Colonic mucosa (tissue), 4 donors: ENCODE results near the gene PREX1. TPM values are rescaled to one million over a fixed set of nuclear protein-coding genes. Genes with fewer than 3 reads are reported as not detected.

Source experiments
- DNase-seq: peaks from one replicate; pipeline ENCODE4 v3.0.0-alpha.2; 2020
- H3K27ac ChIP-seq: fragments of 200-600 bp; one replicate; pipeline ENCODE4 v1.8.0; 2021
- H3K27me3 ChIP-seq: fragments of 200-600 bp; one replicate; pipeline ENCODE4 v1.8.0; 2021
- H3K36me3 ChIP-seq: fragments of 200-600 bp; one replicate; pipeline ENCODE4 v1.8.0; 2021
- H3K4me1 ChIP-seq: fragments of 200-600 bp; one replicate; pipeline ENCODE4 v1.8.0; 2021; ENCODE audit warnings: mild to moderate bottlenecking
- H3K4me3 ChIP-seq: fragments of 200-600 bp; one replicate; pipeline ENCODE4 v1.8.0; 2021
- H3K9ac ChIP-seq, 2 donors: one replicate each; pipeline ENCODE4 v1.7.0; 2013; ENCODE audit warnings: control low read depth in 2 of 2, low read depth in 2 of 2, low read length in 2 of 2
- H3K9me3 ChIP-seq: fragments of 200-600 bp; one replicate; pipeline ENCODE4 v1.8.0; 2021
- intact Hi-C: fragments of 100-400 bp; cut with DNase I; formaldehyde crosslinking; loops from one replicate; pipeline ENCODE4 v1.14.1; 2022
- total RNA-seq, 2 donors: library from RNA; stranded (reverse); fragmentation: NEBNext Ultra II Directional in 1 of 2; extraction: Animal tissue kit (Norgen Biotek cat#: 25700) in 1 of 2; gene quantifications; one replicate each; pipeline ENCODE4 v1.2.1, GENCODE V29; 2021
- TF ChIP-seq, protein P1 (sequence below): fragments of 200-600 bp; IDR thresholded peaks from one replicate; pipeline ENCODE4 v1.8.0; 2022; ENCODE audit warnings: antibody characterized with exemption, mild to moderate bottlenecking
- donor health status: healthy.
- donor health status: DM: no; HTN: no; CAD: no.
- donor health status: DM: no; HTN: no; CAD: no.

PREX1 gene
- total RNA-seq, 2 donors from 2014 or later = 7.2 to 24.6 TPM

- peak; percentile 26 for DNase-seq
- Histone ChIP-seq H3K9me3 (no peaks in the 10 kb centered on the region), H3K27ac (no peak overlapping the region), H3K4me3 (no peak overlapping the region), H3K27me3 (no peaks in the 10 kb centered on the region), H3K36me3 (no peaks in the 10 kb centered on the region), H3K4me1 (no peaks in the 10 kb centered on the region), H3K9ac (no peak overlapping the region)
- intact Hi-C loops = no loop called here
- TF ChIP-seq, protein P1, sequence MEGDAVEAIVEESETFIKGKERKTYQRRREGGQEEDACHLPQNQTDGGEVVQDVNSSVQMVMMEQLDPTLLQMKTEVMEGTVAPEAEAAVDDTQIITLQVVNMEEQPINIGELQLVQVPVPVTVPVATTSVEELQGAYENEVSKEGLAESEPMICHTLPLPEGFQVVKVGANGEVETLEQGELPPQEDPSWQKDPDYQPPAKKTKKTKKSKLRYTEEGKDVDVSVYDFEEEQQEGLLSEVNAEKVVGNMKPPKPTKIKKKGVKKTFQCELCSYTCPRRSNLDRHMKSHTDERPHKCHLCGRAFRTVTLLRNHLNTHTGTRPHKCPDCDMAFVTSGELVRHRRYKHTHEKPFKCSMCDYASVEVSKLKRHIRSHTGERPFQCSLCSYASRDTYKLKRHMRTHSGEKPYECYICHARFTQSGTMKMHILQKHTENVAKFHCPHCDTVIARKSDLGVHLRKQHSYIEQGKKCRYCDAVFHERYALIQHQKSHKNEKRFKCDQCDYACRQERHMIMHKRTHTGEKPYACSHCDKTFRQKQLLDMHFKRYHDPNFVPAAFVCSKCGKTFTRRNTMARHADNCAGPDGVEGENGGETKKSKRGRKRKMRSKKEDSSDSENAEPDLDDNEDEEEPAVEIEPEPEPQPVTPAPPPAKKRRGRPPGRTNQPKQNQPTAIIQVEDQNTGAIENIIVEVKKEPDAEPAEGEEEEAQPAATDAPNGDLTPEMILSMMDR = no peak
Measured at GRCh38 chr20:48648482-48649051, 179.2 kb downstream of the PREX1 start.

DNA sequence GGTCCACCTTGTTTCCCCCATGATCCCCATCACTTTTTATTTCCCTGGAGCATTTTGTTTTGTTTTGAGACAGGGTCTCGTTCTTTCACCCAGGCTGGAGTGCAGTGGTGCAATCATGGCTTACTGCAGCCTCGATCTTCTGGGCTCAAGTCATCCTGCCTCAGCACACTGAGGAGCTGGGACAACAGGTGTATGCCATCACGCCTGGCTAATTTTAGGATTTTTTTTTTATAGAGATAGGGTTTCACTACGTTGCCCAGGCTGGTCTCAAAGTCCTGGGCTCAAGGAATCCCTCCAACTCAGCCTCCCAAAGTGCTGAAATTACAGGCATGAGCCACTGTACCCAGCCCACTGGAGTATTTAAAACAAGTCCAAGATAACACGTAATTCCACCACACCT lies 179.9 kb downstream of the PREX1 start:
- Histone ChIP-seq H3K27ac (no peak overlapping the region), H3K27me3 (no peaks in the 10 kb centered on the region), H3K9ac (no peak overlapping the region), H3K4me1 (no peaks in the 10 kb centered on the region), H3K4me3 (no peak overlapping the region), H3K36me3 (no peaks in the 10 kb centered on the region), H3K9me3 (no peaks in the 10 kb centered on the region)
- TF ChIP-seq, protein P1 = no peak
- intact Hi-C loops = no loop called here
- DNase-seq = no peak

DNA sequence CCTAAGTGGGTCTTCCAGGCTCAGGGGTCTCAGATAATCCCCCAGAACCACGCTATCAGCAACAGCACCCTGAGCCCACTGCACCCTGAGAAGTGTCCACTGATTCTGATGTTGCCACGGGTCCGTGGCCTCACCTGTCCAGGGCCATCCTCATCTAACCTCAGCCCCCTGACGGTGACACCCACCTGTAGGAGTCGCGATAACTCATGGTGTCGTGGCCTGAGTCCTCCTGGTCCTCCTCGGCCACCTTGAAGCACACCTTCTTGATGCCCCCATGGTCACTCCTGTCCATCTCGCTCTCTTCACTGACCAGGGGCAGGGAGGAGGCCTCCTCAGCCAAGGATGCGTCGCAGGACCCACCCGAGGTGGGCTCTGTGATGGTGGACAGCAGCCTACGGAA lies 182.1 kb downstream of the PREX1 start:
- Histone ChIP-seq H3K27ac (no peak overlapping the region), H3K4me1 (no peaks in the 10 kb centered on the region), H3K4me3 (no peak overlapping the region), H3K9me3 (no peaks in the 10 kb centered on the region), H3K27me3 (no peaks in the 10 kb centered on the region), H3K9ac (no peak overlapping the region), H3K36me3 (no peaks in the 10 kb centered on the region)
- TF ChIP-seq, protein P1 = no peak
- intact Hi-C loops = no loop called here
- DNase-seq = no peak

DNA sequence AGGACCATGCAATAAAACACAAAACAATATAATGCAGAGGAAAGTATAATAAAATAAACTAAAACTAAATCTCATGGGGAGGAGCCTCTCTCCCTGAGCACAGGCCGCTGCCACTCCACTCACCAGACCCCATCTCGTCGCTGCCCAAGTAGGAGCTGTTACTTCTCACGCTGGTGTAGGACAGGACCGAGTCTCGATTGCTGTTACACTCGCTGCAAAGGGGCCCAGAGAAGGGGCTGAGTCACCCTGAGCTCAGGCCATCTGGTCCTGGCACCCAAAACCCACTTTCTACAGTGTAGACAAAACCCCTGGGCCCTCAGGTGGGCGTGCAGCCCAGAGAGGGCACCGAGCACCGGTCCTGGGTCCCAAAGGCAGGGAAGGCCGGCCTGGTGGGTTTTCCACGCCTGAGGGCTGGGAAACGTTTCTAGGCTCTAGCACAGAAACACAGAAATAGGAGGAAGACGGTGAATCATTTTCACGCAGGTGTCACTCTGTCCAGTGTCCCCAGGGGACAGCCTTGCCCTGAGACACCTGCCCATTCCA lies 183.4 kb downstream of the PREX1 start:
- H3K27ac ChIP-seq = no peak overlapping the region
- no peak overlapping the region for H3K9ac ChIP-seq
- TF ChIP-seq, protein P1 = no peak
- H3K4me3 ChIP-seq = no peak overlapping the region
- H3K4me1 ChIP-seq = no peaks in the 10 kb centered on the region
- H3K36me3 ChIP-seq = no peaks in the 10 kb centered on the region
- DNase-seq = no peak
- intact Hi-C loops = no loop called here
- H3K27me3 ChIP-seq = no peaks in the 10 kb centered on the region
- H3K9me3 ChIP-seq = no peaks in the 10 kb centered on the region

DNA sequence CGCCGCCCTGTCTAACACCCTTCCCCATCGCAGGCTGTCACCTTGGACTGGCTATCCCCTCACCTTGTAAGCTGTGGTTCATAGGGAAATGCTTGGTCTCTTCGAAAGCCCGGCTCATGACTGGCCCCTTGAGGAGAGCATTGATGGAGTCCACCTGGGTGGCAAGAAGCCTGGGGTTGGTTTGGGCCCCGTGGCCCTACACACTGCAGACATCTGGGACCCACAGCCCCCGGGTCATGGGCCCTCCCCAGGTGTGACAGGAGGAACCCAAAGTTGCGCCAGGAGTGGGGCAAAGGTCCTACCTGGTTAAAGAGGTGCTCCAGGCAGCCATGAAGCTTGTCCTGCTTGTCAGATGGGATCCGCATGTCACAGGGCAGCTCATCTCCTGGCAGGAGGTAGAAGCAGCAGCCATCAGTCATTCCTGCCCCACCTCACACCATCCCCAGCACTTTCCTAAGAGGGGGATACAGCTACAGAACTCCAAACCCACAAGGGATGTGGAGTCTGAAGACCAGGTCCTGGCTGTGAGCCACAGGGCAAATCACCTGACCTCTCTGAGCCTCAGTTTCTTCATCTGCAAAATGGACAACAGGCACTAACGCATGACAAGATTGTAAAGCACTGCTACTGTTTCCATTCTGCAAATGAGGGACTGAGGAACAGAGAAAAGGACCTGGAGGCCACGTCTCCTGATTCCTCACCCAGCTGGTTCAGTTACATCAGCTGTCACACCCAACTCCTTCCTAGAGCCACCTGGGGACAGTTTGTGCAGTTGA lies 185.5 kb downstream of the PREX1 start:
- TF ChIP-seq, protein P1 = no peak
- Histone ChIP-seq H3K36me3 (no peaks in the 10 kb centered on the region), H3K4me3 (no peak overlapping the region), H3K4me1 (no peaks in the 10 kb centered on the region), H3K9ac (no peak overlapping the region), H3K27ac (no peak overlapping the region), H3K9me3 (no peaks in the 10 kb centered on the region), H3K27me3 (no peaks in the 10 kb centered on the region)
- intact Hi-C loops = no loop called here
- DNase-seq = no peak
